HAP-1 (cell line): ENCODE data around the gene ANXA4.
"Not testable (repeated sequence)": the region's sequence is repeated elsewhere in the genome, so short reads cannot be mapped to it uniquely, and the experiment has no call there.

Experiments used
- DNase-seq, 2 experiments: peaks; one replicate each; pipeline ENCODE4 v3.0.0-alpha.2; 2016 to 2020; ENCODE audit warnings: low spot score in 2 of 2
- H3K27me3 ChIP-seq: fragments of 250-450 bp; sonication (Bioruptor Pico); 2 replicates; pipeline ENCODE4 v1.5.1; 2020; ENCODE audit warnings: low read depth, mild to moderate bottlenecking, moderate library complexity
- H3K36me3 ChIP-seq: fragments of 250-450 bp; sonication (Bioruptor Pico); replicated peaks from 2 replicates; pipeline ENCODE4 v1.5.1; 2020; ENCODE audit warnings: mild to moderate bottlenecking
- H3K4me1 ChIP-seq: fragments of 250-450 bp; sonication (Bioruptor Pico); 2 replicates; pipeline ENCODE4 v1.5.1; 2020; ENCODE audit warnings: mild to moderate bottlenecking
- H3K4me3 ChIP-seq: fragments of 250-450 bp; sonication (Bioruptor Pico); 2 replicates; pipeline ENCODE4 v1.5.1; 2020; ENCODE audit warnings: mild to moderate bottlenecking, moderate library complexity
- H3K9me3 ChIP-seq: fragments of 250-450 bp; sonication (Bioruptor Pico); 2 replicates; pipeline ENCODE4 v1.5.1; 2020; ENCODE audit warnings: mild to moderate bottlenecking, moderate library complexity
- in situ Hi-C: fragments of 300-500 bp; cut with MboI; formaldehyde crosslinking; loops from 3 replicates; pipeline ENCODE4 v1.14.3; 2020; ENCODE audit warnings: low sequenced_read_pairs, inconsistent platforms, mixed read lengths

The ANXA4 gene

DNA sequence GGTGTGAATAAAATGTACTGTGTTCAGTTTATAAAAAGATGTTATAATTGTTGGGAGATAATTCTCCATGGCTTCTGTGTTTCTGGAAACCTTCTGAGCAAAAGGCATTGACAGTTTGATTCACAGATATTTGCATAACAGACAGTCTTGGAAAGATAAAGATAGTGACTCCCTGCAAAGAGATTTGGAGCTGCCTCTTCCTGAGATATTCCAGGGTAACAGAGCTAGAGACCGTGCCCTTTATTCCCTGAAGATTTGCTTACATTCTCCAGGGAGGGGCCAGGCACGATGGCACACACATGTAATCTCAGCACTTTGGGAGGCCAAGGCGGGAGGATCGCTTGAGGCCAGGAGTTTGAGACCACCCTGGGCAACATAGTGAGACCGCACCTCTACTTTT lies 12.2 kb upstream of the ANXA4 start:
- Histone ChIP-seq H3K4me3 (no peak overlapping the region), H3K27me3 (no peaks in the 10 kb centered on the region), H3K36me3 (no peaks in the 10 kb centered on the region), H3K4me1 (peaks cover 3% of the 10 kb centered on the region; the same call in 1 of the 2 replicates), H3K9me3 (no peaks in the 10 kb centered on the region)
- no peak for DNase-seq
- in situ Hi-C loops: loop anchor here (10.0 kb wide), 1 partner anchor 415 kb away; no protein-coding TSS in a partner anchor

DNA sequence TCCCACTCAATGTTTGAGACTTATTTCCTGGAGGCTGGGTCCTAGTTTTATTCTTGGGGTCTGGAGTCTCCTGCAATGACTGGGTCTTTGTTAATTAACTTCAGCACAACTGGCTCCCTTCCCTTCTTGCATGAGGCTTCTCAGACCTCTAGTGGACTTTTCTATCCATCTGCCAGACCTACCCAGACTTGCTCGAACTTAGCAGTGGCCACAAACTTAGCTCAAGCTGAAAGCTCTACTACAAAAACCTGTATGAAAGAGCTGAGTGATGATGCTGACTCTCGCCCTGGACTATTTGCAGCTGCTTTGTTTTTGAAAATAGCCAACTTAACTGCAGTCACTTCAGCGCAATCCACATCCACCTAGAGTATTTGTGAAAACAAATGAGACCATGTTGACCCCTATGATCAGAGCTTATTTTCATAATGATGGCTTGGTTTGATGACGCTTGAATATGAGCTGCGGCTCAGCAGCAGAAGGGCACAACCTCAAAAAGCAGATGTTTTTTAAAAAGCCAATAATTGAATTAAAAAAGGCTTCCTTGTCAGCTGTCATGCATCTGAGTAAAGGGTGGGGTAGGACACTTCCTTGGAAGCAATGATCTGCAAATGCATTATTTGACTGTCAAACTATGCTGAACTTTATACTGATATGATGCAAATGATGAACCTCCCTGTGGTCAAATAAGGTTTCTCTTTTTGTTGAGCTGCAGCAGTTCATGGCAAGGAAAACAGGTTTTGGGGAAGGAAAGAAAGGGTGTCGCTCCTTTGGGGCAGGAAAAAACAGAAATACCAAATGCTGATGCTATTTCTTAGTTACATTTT lies 10.6 kb upstream of the ANXA4 start:
- Histone ChIP-seq H3K36me3 (no peaks in the 10 kb centered on the region), H3K27me3 (no peaks in the 10 kb centered on the region), H3K9me3 (no peaks in the 10 kb centered on the region), H3K4me1 (peaks cover 3% of the 10 kb centered on the region; the same call in 1 of the 2 replicates), H3K4me3 (no peak overlapping the region)
- in situ Hi-C loops: no loop called here
- no peak for DNase-seq

GRCh38 chr2:69733342-69734034 lies 8.4 kb upstream of the ANXA4 start:
- no peak overlapping the region for H3K4me3 ChIP-seq
- no peaks in the 10 kb centered on the region for H3K36me3 ChIP-seq
- no peaks in the 10 kb centered on the region for H3K9me3 ChIP-seq
- H3K27me3 ChIP-seq: no peaks in the 10 kb centered on the region
- in situ Hi-C loops: no loop called here
- no peak for DNase-seq
- peaks cover 3% of the 10 kb centered on the region; the same call in 1 of the 2 replicates for H3K4me1 ChIP-seq

- Histone ChIP-seq H3K4me1 (peaks cover 3% of the 10 kb centered on the region; the same call in 1 of the 2 replicates), H3K9me3 (no peaks in the 10 kb centered on the region), H3K4me3 (no peak overlapping the region), H3K27me3 (no peaks in the 10 kb centered on the region), H3K36me3 (no peaks in the 10 kb centered on the region)
- in situ Hi-C loops: no loop called here
- no peak for DNase-seq
Observed at GRCh38 chr2:69734035-69734611, 7.8 kb upstream of the ANXA4 start.

DNA sequence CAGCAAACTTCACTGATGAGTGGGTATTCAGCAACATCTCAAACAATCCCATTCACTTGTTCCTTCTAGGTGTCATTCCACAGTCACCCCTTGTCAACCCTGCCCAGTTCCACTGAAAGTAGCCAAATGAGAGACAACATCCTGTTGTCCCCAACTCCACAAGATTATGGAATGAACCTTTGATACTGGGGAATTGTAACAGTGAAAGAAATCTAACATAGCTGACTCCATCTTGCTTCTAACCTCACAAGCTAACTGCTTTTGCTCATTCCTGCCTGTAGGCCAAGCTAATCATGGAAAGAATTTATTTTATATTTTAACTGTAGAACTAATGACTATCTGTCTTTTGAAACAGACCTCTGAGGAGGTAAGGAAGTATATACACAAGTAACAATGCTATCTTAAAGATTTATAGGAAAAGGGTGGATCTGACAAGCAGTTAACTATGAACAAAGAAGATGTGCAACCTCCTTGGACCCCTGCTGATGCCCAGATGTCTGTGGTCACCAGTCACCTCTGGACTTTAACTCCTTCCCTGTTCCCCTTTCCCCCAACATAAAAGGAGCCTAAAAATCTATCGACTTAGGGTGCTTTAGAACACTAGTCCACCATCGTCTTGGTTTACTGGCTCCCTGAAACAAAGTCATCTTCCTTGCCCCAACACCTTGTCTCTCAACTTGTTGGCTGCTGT lies 6.9 kb upstream of the ANXA4 start:
- no peaks in the 10 kb centered on the region; the same call in 1 of the 2 replicates for H3K4me1 ChIP-seq
- H3K9me3 ChIP-seq: no peaks in the 10 kb centered on the region
- no peak overlapping the region for H3K4me3 ChIP-seq
- H3K27me3 ChIP-seq: no peaks in the 10 kb centered on the region
- no peak for DNase-seq
- H3K36me3 ChIP-seq: no peaks in the 10 kb centered on the region
- in situ Hi-C loops: no loop called here

DNA sequence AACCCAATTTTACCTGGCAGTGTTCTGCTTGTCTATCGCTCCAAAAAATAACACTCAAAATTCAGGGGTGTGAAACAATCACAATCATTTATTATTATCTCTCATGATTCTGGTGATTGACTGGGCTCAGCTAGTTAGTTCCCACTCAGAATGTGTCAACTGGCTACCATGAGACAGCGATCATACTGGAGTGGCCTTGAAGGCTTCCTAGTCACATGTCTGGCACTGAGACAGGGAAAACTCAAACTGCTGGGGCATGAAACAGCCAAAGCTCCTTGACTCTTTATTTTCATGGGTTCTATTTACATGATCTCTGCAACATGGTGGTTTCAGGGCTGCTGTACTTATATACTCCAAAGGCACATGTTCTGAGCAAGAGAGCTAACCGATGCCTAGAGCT lies 6.2 kb upstream of the ANXA4 start:
- Histone ChIP-seq H3K4me1 (0 out of 2 replicates have a peak, but pooled peaks cover 2% of the 10 kb centered on the region), H3K36me3 (no peaks in the 10 kb centered on the region), H3K27me3 (no peaks in the 10 kb centered on the region), H3K9me3 (no peaks in the 10 kb centered on the region), H3K4me3 (no peak overlapping the region)
- in situ Hi-C loops: no loop called here
- DNase-seq: no peak

GRCh38 chr2:69738149-69738548 lies 3.8 kb upstream of the ANXA4 start:
- H3K36me3 ChIP-seq, in situ Hi-C loops, H3K9me3 ChIP-seq, H3K27me3 ChIP-seq, DNase-seq, H3K4me3 ChIP-seq: not testable (repeated sequence)
- H3K4me1 ChIP-seq: peaks cover 20% of the 10 kb centered on the region

GRCh38 chr2:69740502-69740951 lies 1.4 kb upstream of the ANXA4 start:
- Histone ChIP-seq H3K36me3 (no peaks in the 10 kb centered on the region), H3K9me3 (no peaks in the 10 kb centered on the region), H3K27me3 (no peaks in the 10 kb centered on the region), H3K4me3 (no peak overlapping the region; the same call in 1 of the 2 replicates), H3K4me1 (peaks cover 20% of the 10 kb centered on the region)
- DNase-seq: peak in 1 of 2 experiments; percentile 32
- in situ Hi-C loops: no loop called here

DNA sequence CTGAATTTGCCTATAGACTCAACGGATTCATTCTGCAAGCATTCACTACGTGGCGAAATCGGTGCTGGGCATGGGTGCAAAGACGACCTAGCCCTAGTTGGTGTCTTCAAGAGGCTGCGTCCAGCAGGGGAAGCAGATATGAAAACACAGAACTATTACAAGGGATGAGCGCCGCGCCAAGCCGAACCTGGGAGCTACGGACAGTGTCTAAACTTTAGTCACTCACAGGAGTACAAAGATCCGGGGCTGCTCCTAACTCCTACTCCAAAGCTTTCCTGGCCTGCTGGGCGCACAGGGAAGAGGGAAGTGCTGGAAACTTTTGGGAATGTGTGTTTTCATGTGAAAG lies 732 bp upstream of the ANXA4 start:
- H3K27me3 ChIP-seq: no peaks in the 10 kb centered on the region
- in situ Hi-C loops: no loop called here
- H3K4me3 ChIP-seq: peak overlapping the region; percentile 57
- no peaks in the 10 kb centered on the region for H3K36me3 ChIP-seq
- H3K4me1 ChIP-seq: peaks cover 20% of the 10 kb centered on the region
- peak; percentile 59 to 76 for DNase-seq
- no peaks in the 10 kb centered on the region for H3K9me3 ChIP-seq

DNA sequence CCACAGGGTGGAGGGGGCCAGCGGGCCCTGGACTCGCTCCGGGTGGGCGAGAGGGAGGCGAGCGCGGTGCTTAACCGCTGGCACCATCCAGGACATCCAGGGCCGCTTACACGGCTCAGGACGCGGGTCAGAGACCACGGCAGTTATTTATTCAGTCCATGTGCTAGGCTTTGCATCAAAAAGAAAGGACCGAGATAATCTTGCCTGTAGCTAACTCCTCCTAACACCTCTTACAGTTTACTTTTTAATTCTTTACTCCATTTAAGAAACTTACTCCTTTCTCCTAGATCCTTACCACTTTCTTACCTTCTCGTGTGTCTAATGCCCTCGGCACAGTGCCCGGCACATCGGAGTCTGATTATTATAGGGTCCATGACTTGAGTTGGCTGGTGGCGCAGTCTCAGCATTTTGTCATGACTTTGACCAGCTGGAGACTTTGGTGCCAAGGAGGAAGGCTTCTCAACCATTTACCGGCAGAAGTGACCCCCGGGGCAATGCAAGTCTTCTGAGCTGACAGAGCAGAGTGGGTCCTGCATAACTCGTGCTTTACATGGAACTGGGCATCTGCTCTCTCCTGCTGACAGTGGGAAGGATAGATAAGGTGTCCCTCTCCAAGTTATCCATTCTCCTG lies 503 bp downstream of the ANXA4 start:
- in situ Hi-C loops: no loop called here
- Histone ChIP-seq H3K4me1 (peaks cover 20% of the 10 kb centered on the region), H3K36me3 (no peaks in the 10 kb centered on the region), H3K27me3 (no peaks in the 10 kb centered on the region), H3K4me3 (peak overlapping the region; percentile 57), H3K9me3 (no peaks in the 10 kb centered on the region)
- DNase-seq: peak; percentile 15 to 40

GRCh38 chr2:69743847-69744264 lies 1.9 kb downstream of the ANXA4 start:
- no peak for DNase-seq
- in situ Hi-C loops: no loop called here

GRCh38 chr2:69744456-69744855 lies 2.5 kb downstream of the ANXA4 start:
- no peaks in the 10 kb centered on the region for H3K9me3 ChIP-seq
- no peaks in the 10 kb centered on the region for H3K27me3 ChIP-seq
- H3K4me1 ChIP-seq: peaks cover 20% of the 10 kb centered on the region
- in situ Hi-C loops: no loop called here
- no peak for DNase-seq
- no peaks in the 10 kb centered on the region for H3K36me3 ChIP-seq
- no peak overlapping the region for H3K4me3 ChIP-seq

More at GRCh38 chr2:69743847-69744264, 1.9 kb downstream of the ANXA4 start:
- no peak overlapping the region for H3K4me3 ChIP-seq
- peaks cover 20% of the 10 kb centered on the region for H3K4me1 ChIP-seq
- no peaks in the 10 kb centered on the region for H3K36me3 ChIP-seq
- no peaks in the 10 kb centered on the region for H3K9me3 ChIP-seq
- H3K27me3 ChIP-seq: no peaks in the 10 kb centered on the region

- in situ Hi-C loops: no loop called here
- peaks cover 20% of the 10 kb centered on the region for H3K4me1 ChIP-seq
Observed at GRCh38 chr2:69745035-69745434, 3.1 kb downstream of the ANXA4 start.

More at GRCh38 chr2:69745035-69745434, 3.1 kb downstream of the ANXA4 start:
- Histone ChIP-seq H3K36me3 (no peaks in the 10 kb centered on the region), H3K4me3 (no peak overlapping the region), H3K27me3 (no peaks in the 10 kb centered on the region), H3K9me3 (no peaks in the 10 kb centered on the region)
- DNase-seq: no peak
